Neuronal stem cell (in vitro differentiated cells): ENCODE data around the gene CA11.
A peak's percentile ranks its signal among the peaks of the same experiment; 100 is the strongest.

ENCODE experiments used
- DNase-seq: peaks from one replicate; pipeline ENCODE4 v3.0.0-alpha.2; 2013; ENCODE audit warnings: low spot score
- H2AFZ ChIP-seq: one replicate; pipeline ENCODE4 v1.6.1; 2013; ENCODE audit warnings: mild to moderate bottlenecking, low read length, inconsistent platforms
- H2AK5ac ChIP-seq: 2 replicates; pipeline ENCODE4 v1.6.1; 2013; ENCODE audit warnings: low read depth, mild to moderate bottlenecking, inconsistent platforms, low read length, moderate library complexity, mixed read lengths
- H2BK120ac ChIP-seq: 2 replicates; pipeline ENCODE4 v1.6.1; 2013; ENCODE audit warnings: low read depth, mild to moderate bottlenecking, inconsistent platforms, low read length, moderate library complexity, mixed read lengths
- H2BK12ac ChIP-seq: one replicate; pipeline ENCODE4 v1.6.1; 2013; ENCODE audit warnings: low read length, inconsistent platforms
- H2BK15ac ChIP-seq: 2 replicates; pipeline ENCODE4 v1.6.1; 2013; ENCODE audit warnings: mild to moderate bottlenecking, low read length, inconsistent platforms, mixed read lengths
- H2BK5ac ChIP-seq: one replicate; pipeline ENCODE4 v1.6.1; 2013; ENCODE audit warnings: inconsistent platforms, mild to moderate bottlenecking, low read length, moderate library complexity
- H3K14ac ChIP-seq: one replicate; pipeline ENCODE4 v1.6.1; 2013; ENCODE audit warnings: low read length, inconsistent platforms
- H3K18ac ChIP-seq: 2 replicates; pipeline ENCODE4 v1.6.1; 2013; ENCODE audit warnings: low read length, inconsistent platforms
- H3K23ac ChIP-seq: 2 replicates; pipeline ENCODE4 v1.6.1; 2013; ENCODE audit warnings: low read depth, mild to moderate bottlenecking, mixed read lengths, low read length, inconsistent platforms; ENCODE audit not compliant: poor library complexity
- H3K27ac ChIP-seq: replicated peaks from 3 replicates; pipeline ENCODE4 v1.5.1; 2013; ENCODE audit warnings: low read length, inconsistent platforms
- H3K27me3 ChIP-seq, 3 experiments: 2 replicates each; pipeline ENCODE4 v1.6.1; 2013; ENCODE audit warnings: low read length in 3 of 3, mild to moderate bottlenecking in 2 of 3, inconsistent platforms in 1 of 3, low read depth in 1 of 3, mixed read lengths in 1 of 3, moderate library complexity in 1 of 3; ENCODE audit not compliant: control insufficient read depth in 3 of 3, insufficient read depth in 3 of 3
- H3K36me3 ChIP-seq, 2 donors: replicated peaks in 1 of 2; 2 replicates each; pipeline ENCODE4 v1.6.1; 2013; ENCODE audit warnings: low read length in 2 of 2; ENCODE audit not compliant: control insufficient read depth in 2 of 2, insufficient read depth in 2 of 2
- H3K4ac ChIP-seq: 2 replicates; pipeline ENCODE4 v1.6.1; 2013; ENCODE audit warnings: inconsistent platforms, mild to moderate bottlenecking, low read length, moderate library complexity
- H3K4me1 ChIP-seq, 2 donors: 1 replicate in 1 of 2; 2 replicates in 1 of 2; pipeline ENCODE4 v1.6.1; 2013; ENCODE audit warnings: low read length in 2 of 2, low read depth in 1 of 2; ENCODE audit not compliant: control insufficient read depth in 2 of 2, insufficient read depth in 1 of 2
- H3K4me2 ChIP-seq: one replicate; pipeline ENCODE4 v1.6.1; 2013; ENCODE audit warnings: mild to moderate bottlenecking, low read length, inconsistent platforms; ENCODE audit not compliant: insufficient read depth, poor library complexity, severe bottlenecking
- H3K4me3 ChIP-seq, 2 donors: 2 replicates each; pipeline ENCODE4 v1.5.1; 2013; ENCODE audit warnings: low read length in 2 of 2, mild to moderate bottlenecking in 2 of 2, inconsistent platforms in 1 of 2, moderate library complexity in 1 of 2
- H3K79me1 ChIP-seq: one replicate; pipeline ENCODE4 v1.6.1; 2013; ENCODE audit warnings: low read depth, mild to moderate bottlenecking, inconsistent platforms, low read length, moderate library complexity
- H3K9ac ChIP-seq: one replicate; pipeline ENCODE4 v1.6.1; 2013; ENCODE audit warnings: mild to moderate bottlenecking, low read depth, low read length, inconsistent platforms; ENCODE audit not compliant: poor library complexity
- H3K9me3 ChIP-seq, 2 donors: replicated peaks in 1 of 2; 2 replicates each; pipeline versions ENCODE3 to v1.6.1; 2013; ENCODE audit warnings: low read length in 2 of 2, mild to moderate bottlenecking in 2 of 2, inconsistent platforms in 1 of 2, low read depth in 1 of 2, mixed read lengths in 1 of 2, moderate library complexity in 1 of 2; ENCODE audit not compliant: control insufficient read depth in 2 of 2, insufficient read depth in 1 of 2
- H4K8ac ChIP-seq: one replicate; pipeline ENCODE4 v1.6.1; 2013; ENCODE audit warnings: low read depth, mild to moderate bottlenecking, inconsistent platforms, low read length, moderate library complexity
- H4K91ac ChIP-seq: one replicate; pipeline ENCODE4 v1.6.1; 2013; ENCODE audit warnings: low read length, low read depth, mild to moderate bottlenecking, inconsistent platforms; ENCODE audit not compliant: poor library complexity
- WGBS, 2 donors: extraction: QIAGEN DNeasy Blood & Tissue Kit; methylation state at CpG; one replicate each; pipeline ENCODE4 v1.1.7; 2013; ENCODE audit warnings: missing lambda C conversion rate in 2 of 2, mixed read lengths in 1 of 2; ENCODE audit not compliant: insufficient read length in 2 of 2, insufficient replicate concordance in 1 of 2; ENCODE audit errors: extremely low coverage in 2 of 2; 5-methylcytosine and 5-hydroxymethylcytosine counted together

Gene CA11

DNA sequence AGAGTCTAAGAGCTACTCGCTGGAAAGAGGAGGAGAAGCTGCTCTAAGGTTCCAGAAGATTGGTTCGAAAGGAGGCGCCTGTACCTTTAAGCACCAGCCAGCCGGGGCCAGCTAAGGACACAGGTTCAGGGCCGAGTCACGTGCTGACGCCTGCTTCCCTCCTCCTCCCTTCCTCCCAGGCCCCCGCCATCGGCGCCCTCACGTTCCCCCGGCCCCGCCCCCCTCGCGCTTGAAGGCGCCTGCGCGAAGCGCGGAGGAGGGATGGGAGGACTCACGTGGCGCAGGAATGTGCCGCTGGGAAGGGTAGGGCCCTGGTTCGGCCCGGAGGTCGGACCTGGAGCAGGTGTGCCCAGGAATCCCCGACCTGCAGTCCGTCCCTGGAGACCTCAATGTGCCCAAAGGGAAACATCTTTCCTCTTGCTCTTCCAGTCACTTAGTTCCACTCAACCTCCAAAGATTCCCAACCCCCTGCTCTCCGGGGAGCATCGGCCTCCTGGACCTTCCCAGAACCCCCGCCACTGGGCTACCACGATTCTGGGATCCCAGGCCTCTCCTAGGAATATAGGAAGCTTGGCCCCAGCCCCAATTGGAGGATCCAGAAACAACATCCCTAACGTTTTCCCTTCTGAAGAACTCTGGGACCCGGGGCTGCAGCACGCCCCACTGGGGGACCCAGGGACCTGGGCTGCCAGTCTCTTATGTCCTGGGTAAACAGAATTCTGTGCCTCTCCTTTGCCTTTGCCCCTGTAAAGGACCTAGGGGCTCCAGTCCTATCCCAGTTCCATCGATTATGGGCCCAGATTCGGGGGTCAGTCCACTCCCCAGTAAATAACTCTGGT is 11.3 kb downstream of the CA11 start:
- WGBS, 2 donors = no CpG with 5 or more reads among the region's 37 CpGs
- Histone ChIP-seq H3K4ac (no peak overlapping the region), H2BK15ac (peak overlapping the region; percentile 46), H3K4me1 (peaks cover 31 to 47% of the 10 kb centered on the region in 2 donors), H3K27ac (peak overlapping the region; percentile 57), H3K14ac (no peak overlapping the region), H3K9me3 (peaks cover 0 to 3% of the 10 kb centered on the region in 2 donors), H3K9ac (no peak overlapping the region), H3K4me3 (peak overlapping the region; percentile 15 to 71), H3K18ac (peak overlapping the region; percentile 81), H2BK120ac (no peak overlapping the region), H3K36me3 (peaks cover 9 to 13% of the 10 kb centered on the region in 2 donors), H4K8ac (no peak overlapping the region), H2BK5ac (peak overlapping the region; percentile 83), H3K27me3 (peaks cover 0 to 4% (median 0%) of the 10 kb centered on the region in 3 experiments), H2AK5ac (peak overlapping the region; percentile 23), H3K79me1 (no peaks in the 10 kb centered on the region), H3K23ac (no peak overlapping the region), H2AFZ (peak overlapping the region; percentile 83), H2BK12ac (no peak overlapping the region), H4K91ac (no peak overlapping the region), H3K4me2 (peak overlapping the region; percentile 97)
- peak; percentile 87 for DNase-seq

DNA sequence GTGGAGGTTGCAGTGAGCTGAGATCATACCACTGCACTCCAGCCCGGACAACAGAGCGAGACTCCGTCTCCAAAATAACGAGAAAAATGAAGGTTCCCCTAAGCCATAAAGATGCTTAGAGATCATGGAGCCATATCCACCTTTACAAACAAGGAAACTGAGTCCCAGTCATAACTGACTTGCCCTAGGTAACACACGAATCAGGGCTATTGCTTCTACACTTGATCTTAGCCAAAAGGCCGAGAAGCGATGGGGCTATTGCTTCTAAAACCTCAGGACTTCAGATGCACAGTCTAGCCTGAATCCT is 12.0 kb downstream of the CA11 start:
- no peak overlapping the region for H2BK15ac ChIP-seq
- H3K14ac ChIP-seq = no peak overlapping the region
- no peak overlapping the region for H2BK5ac ChIP-seq
- peaks cover 7 to 19% of the 10 kb centered on the region in 2 donors for H3K36me3 ChIP-seq
- DNase-seq = no peak
- no peaks in the 10 kb centered on the region for H3K79me1 ChIP-seq
- peak overlapping the region; percentile 35 for H2AFZ ChIP-seq
- peaks cover 0 to 4% (median 0%) of the 10 kb centered on the region in 3 experiments for H3K27me3 ChIP-seq
- no peak overlapping the region for H2AK5ac ChIP-seq
- H3K9me3 ChIP-seq = no peaks in the 10 kb centered on the region
- no peak overlapping the region for H3K9ac ChIP-seq
- H3K4ac ChIP-seq = no peak overlapping the region
- H2BK120ac ChIP-seq = no peak overlapping the region
- no peak overlapping the region for H4K91ac ChIP-seq
- no peak overlapping the region for H4K8ac ChIP-seq
- peak overlapping the region in 1 of 2 donors; percentile 11 for H3K4me3 ChIP-seq
- no peak overlapping the region for H3K4me2 ChIP-seq
- peaks cover 34 to 47% of the 10 kb centered on the region in 2 donors for H3K4me1 ChIP-seq
- H3K23ac ChIP-seq = no peak overlapping the region
- H3K27ac ChIP-seq = no peak overlapping the region
- no peak overlapping the region for H3K18ac ChIP-seq
- WGBS, 2 donors = no CpG with 5 or more reads among the region's 7 CpGs
- no peak overlapping the region for H2BK12ac ChIP-seq

DNA sequence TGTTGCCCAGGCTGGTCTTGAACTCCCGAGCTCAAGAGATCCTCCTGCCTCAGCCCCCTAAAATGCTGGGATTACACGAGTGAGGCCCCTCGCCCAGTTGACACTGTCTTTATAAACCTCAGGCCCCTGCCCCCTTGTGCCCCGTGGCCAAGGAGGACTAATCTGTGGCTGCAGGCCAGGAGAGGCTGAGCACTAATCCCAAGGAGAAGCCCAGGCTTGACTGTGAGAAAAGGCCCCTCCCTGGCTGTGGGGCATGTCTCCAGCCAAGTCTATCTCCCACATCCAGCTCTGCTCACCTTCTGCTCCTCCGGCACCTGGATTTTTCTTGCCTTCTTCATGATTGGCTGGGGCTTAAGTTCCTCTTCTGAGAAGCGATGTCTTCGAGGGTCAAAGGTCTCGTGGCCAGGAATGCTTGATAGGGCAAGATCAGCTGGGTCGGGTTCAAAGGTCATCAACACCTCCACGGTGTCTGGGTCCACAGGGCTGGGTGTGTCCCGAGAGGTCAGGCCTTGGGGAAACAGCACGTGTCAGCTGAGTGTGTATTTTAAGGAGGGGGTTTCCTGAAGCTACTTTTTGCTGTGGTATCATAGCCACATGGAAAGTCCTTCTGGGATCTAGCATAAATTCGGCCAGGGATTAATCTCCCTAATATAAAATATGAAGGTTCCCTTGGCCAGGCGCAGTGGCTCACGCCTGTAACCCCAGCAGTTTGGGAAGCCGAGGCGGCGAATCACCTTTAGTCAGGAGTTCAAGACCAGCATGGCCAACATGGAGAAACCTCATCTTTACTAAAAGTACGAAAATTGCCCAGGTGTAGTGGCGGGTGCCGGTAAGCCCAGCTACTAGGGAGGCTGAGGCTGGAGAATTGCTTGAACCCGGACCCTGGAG is 12.6 kb downstream of the CA11 start:
- peak overlapping the region; percentile 19 for H4K8ac ChIP-seq

DNA sequence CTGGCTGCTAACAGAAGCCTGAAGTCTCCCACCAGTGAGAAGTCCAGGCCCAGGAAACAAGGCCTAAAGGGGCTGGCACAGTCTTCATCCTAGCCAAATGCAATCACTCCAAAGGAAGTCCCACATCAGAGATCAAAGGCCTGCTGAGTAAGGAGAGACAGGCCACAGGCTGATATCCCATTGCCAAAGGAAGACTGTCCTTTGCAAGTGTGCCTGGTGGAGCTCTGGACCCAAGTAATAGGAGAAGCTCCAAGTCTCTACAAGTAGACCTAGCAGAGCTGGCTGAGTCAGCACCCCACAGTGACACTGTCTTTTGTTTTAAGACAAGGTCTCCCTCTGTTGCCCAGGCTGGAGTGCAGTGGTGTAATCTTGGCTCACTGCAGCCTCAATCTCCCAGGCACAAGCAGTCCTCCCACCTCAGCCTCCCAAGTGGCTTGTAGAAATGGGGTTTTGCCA is 13.3 kb downstream of the CA11 start:
- H3K4me3 ChIP-seq = no peak overlapping the region
- H3K36me3 ChIP-seq = peaks cover 7 to 31% of the 10 kb centered on the region in 2 donors
- H3K18ac ChIP-seq = no peak overlapping the region
- no peak overlapping the region for H2AFZ ChIP-seq
- H2BK15ac ChIP-seq = no peak overlapping the region
- no peak overlapping the region for H4K91ac ChIP-seq
- no peak overlapping the region for H3K4ac ChIP-seq
- H3K4me1 ChIP-seq = peaks cover 28 to 41% of the 10 kb centered on the region in 2 donors
- no peak overlapping the region for H4K8ac ChIP-seq
- no peak overlapping the region for H3K23ac ChIP-seq
- H3K27me3 ChIP-seq = peaks cover 0 to 4% (median 0%) of the 10 kb centered on the region in 3 experiments
- DNase-seq = no peak
- H3K27ac ChIP-seq = no peak overlapping the region
- H2BK120ac ChIP-seq = no peak overlapping the region
- no peak overlapping the region for H3K9ac ChIP-seq
- H3K14ac ChIP-seq = no peak overlapping the region
- H3K9me3 ChIP-seq = no peaks in the 10 kb centered on the region
- H2BK12ac ChIP-seq = no peak overlapping the region
- peak overlapping the region; percentile 61 for H2AK5ac ChIP-seq
- no peak overlapping the region for H2BK5ac ChIP-seq
- no peak overlapping the region for H3K4me2 ChIP-seq
- H3K79me1 ChIP-seq = no peaks in the 10 kb centered on the region

More for the DNA sequence above, 12.6 kb downstream of the CA11 start:
- WGBS, 2 donors = no CpG with 5 or more reads among the region's 22 CpGs
- Histone ChIP-seq H2BK5ac (no peak overlapping the region), H2BK15ac (no peak overlapping the region), H2BK12ac (no peak overlapping the region), H2AK5ac (peak overlapping the region; percentile 61), H3K4ac (no peak overlapping the region), H3K79me1 (no peaks in the 10 kb centered on the region), H3K18ac (no peak overlapping the region), H3K27me3 (peaks cover 0 to 4% (median 0%) of the 10 kb centered on the region in 3 experiments), H3K9me3 (no peaks in the 10 kb centered on the region), H3K27ac (no peak overlapping the region), H3K4me2 (no peak overlapping the region), H3K4me3 (no peak overlapping the region), H3K36me3 (peaks cover 7 to 25% of the 10 kb centered on the region in 2 donors), H3K23ac (no peak overlapping the region), H2AFZ (no peak overlapping the region), H3K9ac (no peak overlapping the region), H3K4me1 (peaks cover 29 to 42% of the 10 kb centered on the region in 2 donors), H3K14ac (no peak overlapping the region), H2BK120ac (no peak overlapping the region), H4K91ac (no peak overlapping the region)
- no peak for DNase-seq
